Prostate gland (tissue), 2 donors: Measurements from ENCODE around the gene HDAC4. TPM values are rescaled to one million over a fixed set of nuclear protein-coding genes. Genes with fewer than 3 reads are reported as not detected.

Experiments used
- DNase-seq: peaks from one replicate; pipeline ENCODE4 v3.0.0-alpha.2; 2019; ENCODE audit warnings: low spot score
- H3K27ac ChIP-seq, 2 donors: fragments of 200-600 bp; sonication (generic); 2 replicates each; pipeline ENCODE4 v1.5.1; 2017 to 2019
- H3K27me3 ChIP-seq: fragments of 200-600 bp; sonication (generic); replicated peaks from 2 replicates; pipeline ENCODE4 v1.5.1; 2019; ENCODE audit not compliant: insufficient read depth
- H3K36me3 ChIP-seq, 2 donors: fragments of 200-600 bp; sonication (generic); 1 replicate in 1 of 2; 2 replicates in 1 of 2; pipeline versions ENCODE4 v1.5.1 to v1.8.1; 2017 to 2019
- H3K4me1 ChIP-seq: fragments of 200-600 bp; sonication (generic); replicated peaks from 2 replicates; pipeline ENCODE4 v1.5.1; 2019
- H3K4me3 ChIP-seq, 2 donors: fragments of 200-600 bp; sonication (generic); 2 replicates each; pipeline ENCODE4 v1.5.1; 2017 to 2019
- H3K9me3 ChIP-seq: fragments of 200-600 bp; sonication (generic); 2 replicates; pipeline ENCODE4 v1.5.1; 2017
- CTCF ChIP-seq, 4 experiments: fragments of 200-600 bp in 2 of 4; fragments of 450-650 bp in 2 of 4; sonication (generic) in 2 of 4; IDR thresholded peaks; 1 replicate in 3 of 4; 2 replicates in 1 of 4; pipeline ENCODE4 v1.5.1; 2016 to 2019; ENCODE audit warnings: antibody characterized with exemption in 4 of 4, mild to moderate bottlenecking in 2 of 4, moderate library complexity in 2 of 4
- POLR2A ChIP-seq: fragments of 450-650 bp; IDR thresholded peaks from one replicate; pipeline ENCODE4 v1.6.1; 2016; ENCODE audit warnings: antibody characterized with exemption, mild to moderate bottlenecking
- POLR2AphosphoS5 ChIP-seq: sonication (generic); formaldehyde crosslinking; IDR thresholded peaks from one replicate; pipeline ENCODE4 v1.6.1; 2017; ENCODE audit warnings: antibody characterized with exemption
- WGBS: methylation state at CpG from one replicate; pipeline ENCODE4 v1.1.5; 2018; 5-methylcytosine and 5-hydroxymethylcytosine counted together
- intact Hi-C: fragments of 100-400 bp; cut with DNase I; formaldehyde crosslinking; loops from one replicate; pipeline ENCODE4 v1.14.2; 2022
- total RNA-seq, 2 donors: library from RNA; depleted of rRNA; stranded (reverse); fragments of >200 nt; gene quantifications; one replicate each; pipeline ENCODE4 v1.1.0, GENCODE V29; 2016

HDAC4 gene
- total RNA-seq, 2 donors from 2014 or later, result 41.8 to 44.2 TPM

DNA sequence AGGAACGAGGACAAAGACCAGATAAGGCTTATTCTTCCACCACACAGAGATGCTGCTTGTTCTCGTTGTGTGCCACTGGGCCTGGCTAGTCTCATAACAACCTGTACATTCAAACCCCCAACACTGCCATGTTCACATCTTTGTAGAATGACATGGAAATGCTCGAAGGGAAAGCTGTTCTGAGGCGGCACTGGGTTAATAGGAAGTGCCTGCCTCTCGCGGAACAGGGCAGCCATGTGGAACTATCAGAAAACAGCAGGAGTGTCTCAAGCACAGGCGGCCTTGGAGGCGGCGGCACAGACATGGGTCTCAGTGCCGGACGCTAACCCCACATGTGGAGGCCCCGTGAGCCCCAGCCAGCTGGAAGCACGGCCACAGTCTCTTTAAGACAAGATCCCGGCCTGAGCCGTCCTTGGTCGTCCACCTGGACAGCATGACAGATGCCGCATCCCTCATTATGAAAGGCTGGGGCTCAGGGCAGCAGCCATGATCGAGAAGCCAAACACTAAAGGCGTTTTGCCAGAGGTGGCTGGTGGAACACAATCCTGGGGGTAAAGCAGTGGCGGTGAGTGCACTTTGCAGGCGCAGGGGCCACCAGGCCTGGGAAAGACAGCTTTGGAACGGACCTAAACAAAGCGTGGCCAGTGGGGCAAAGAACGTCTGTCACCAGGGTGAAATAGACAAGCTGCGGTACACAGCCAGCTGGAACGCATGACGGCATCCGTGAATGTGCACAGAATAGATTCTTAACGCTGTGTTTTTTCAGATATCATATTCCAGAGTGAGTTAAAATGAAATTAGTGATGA lies 161.0 kb downstream of the HDAC4 start:
- Histone ChIP-seq H3K27ac (peak overlapping the region; percentile 59 to 64), H3K36me3 (no peaks in the 10 kb centered on the region)

GRCh38 chr2:239238839-239239606 lies 161.8 kb downstream of the HDAC4 start:
- Histone ChIP-seq H3K4me3 (no peak overlapping the region), H3K36me3 (no peaks in the 10 kb centered on the region), H3K27ac (peak overlapping the region; percentile 59 to 64), H3K4me1 (peaks cover 7% of the 10 kb centered on the region), H3K27me3 (no peaks in the 10 kb centered on the region), H3K9me3 (no peaks in the 10 kb centered on the region)
- WGBS, result 56% methylated on average over 15 of the region's 15 CpGs
- TF ChIP-seq CTCF (IDR thresholded peaks at IDR 0.05), result no peak
- peak; percentile 68 for TF ChIP-seq POLR2AphosphoS5
- intact Hi-C loops, result no loop called here
- no peak for DNase-seq

More for the DNA sequence above, 161.0 kb downstream of the HDAC4 start:
- TF ChIP-seq POLR2AphosphoS5, result no peak
- TF ChIP-seq CTCF (IDR thresholded peaks at IDR 0.05), result no peak
- no peak for TF ChIP-seq POLR2A
- H3K4me3 ChIP-seq, result no peak overlapping the region
- intact Hi-C loops, result loop anchor here (10.0 kb wide), 1 partner anchor 95 kb away; no protein-coding TSS in a partner anchor
- no peak for DNase-seq
- WGBS, result 68% methylated on average over 29 of the region's 29 CpGs
- no peaks in the 10 kb centered on the region for H3K27me3 ChIP-seq
- H3K4me1 ChIP-seq, result peaks cover 7% of the 10 kb centered on the region
- H3K9me3 ChIP-seq, result no peaks in the 10 kb centered on the region

DNA sequence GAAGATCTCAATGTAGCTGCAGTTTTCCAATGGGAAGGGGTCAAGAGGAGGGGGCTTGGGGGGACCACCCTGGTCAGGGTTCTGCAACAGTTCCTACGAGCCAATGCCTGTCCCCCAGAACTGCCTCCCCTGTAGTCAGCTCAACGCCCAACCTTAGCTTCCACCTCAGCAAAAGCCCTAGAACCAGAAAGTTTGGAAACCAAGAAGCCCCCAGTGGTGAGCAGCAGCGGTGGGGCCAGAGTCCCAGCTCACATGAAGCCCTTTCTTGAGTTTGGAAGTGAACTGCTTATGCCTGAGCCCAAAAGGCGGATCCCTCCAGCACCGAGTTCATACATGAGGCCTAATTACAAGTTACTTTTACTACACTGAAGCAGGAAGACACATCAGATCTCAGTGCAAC lies 162.4 kb downstream of the HDAC4 start:
- intact Hi-C loops, result no loop called here
- H3K27me3 ChIP-seq, result no peaks in the 10 kb centered on the region
- peaks cover 7% of the 10 kb centered on the region for H3K4me1 ChIP-seq
- H3K4me3 ChIP-seq, result no peak overlapping the region
- DNase-seq, result no peak
- 80% methylated on average over 5 of the region's 5 CpGs for WGBS
- TF ChIP-seq CTCF (IDR thresholded peaks at IDR 0.05) (no peak), POLR2AphosphoS5 (no peak), POLR2A (no peak)
- H3K36me3 ChIP-seq, result no peaks in the 10 kb centered on the region
- no peaks in the 10 kb centered on the region for H3K9me3 ChIP-seq
- peak overlapping the region; percentile 18 to 64 for H3K27ac ChIP-seq

DNA sequence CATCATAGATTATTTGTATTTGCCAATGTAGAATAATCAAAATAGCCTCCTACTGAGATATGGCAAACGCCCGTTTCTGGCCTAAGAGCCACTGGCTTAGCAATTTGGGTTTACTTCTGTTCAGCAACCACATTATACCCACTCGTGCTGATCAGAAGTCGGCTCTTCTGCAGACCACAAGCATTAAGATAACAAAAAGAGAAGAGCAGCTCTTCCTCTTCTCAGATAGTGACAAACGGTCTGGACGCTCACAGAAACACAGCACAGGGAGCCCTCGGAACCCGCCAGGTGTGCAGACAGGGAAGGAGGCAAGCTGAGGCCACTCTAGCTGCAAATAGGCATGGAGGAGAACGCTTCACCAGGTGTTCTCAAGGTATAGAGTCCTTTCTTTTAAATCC lies 164.0 kb downstream of the HDAC4 start:
- 90% methylated on average over 9 of the region's 9 CpGs for WGBS
- Histone ChIP-seq H3K9me3 (no peaks in the 10 kb centered on the region), H3K4me3 (no peak overlapping the region), H3K27ac (no peak overlapping the region), H3K4me1 (peaks cover 7% of the 10 kb centered on the region), H3K36me3 (no peaks in the 10 kb centered on the region), H3K27me3 (no peaks in the 10 kb centered on the region)
- TF ChIP-seq POLR2AphosphoS5 (no peak), POLR2A (no peak), CTCF (IDR thresholded peaks at IDR 0.05) (no peak)
- DNase-seq, result no peak
- intact Hi-C loops, result no loop called here
